HG03469 (cell line): ENCODE measurements around the gene GFRA4.
"Not testable (repeated sequence)": the region's sequence is repeated elsewhere in the genome, so short reads cannot be mapped to it uniquely, and the experiment has no call there.

Source experiments
- ATAC-seq: cut with Tn5 transposase; IDR thresholded peaks from one replicate; pipeline ENCODE4 v1.9.1; 2021; ENCODE audit warnings: mild to moderate bottlenecking, moderate library complexity, moderate number of reproducible peaks; ENCODE audit not compliant: unreplicated experiment

The GFRA4 gene

DNA sequence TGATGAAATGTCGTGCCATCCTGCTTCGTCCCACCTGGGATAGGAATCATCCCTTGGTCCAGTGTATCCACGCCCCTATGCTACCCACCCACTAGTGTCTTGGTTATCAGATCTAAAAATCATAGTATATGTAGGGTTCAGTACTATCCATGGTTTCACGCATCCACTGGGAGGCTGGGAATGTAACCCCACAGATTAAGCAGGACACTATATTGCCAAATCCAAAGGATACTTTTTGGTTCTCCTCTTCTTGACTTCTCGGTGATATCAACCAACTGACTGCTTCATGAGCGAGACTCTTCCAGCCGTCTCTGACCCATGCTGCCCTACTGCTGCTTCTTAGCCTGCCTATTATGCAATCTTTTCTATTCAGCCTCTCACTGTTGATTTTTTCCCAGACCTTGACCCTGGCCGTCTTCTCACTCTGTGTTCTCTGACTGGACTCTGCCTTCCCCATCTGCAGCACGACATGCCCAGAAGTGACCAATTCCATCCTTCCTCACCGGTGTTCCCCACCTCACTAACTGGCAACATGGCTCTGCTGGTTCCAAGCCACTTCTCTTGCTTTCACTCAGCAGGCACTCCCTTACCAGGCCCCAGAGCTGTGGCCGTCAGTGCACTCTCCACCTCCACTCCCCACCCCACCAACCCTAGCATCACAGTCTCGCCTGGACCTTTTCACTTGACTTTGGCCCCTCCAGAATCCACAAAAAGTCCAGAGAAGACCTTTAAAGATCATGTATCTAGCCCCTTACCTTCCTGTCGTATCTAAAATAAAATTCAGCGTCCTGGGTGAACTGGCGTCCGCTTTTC, 34.5 kb downstream of the GFRA4 start:
- no peak for ATAC-seq

GRCh38 chr20:3627476-3627875, 35.7 kb downstream of the GFRA4 start:
- ATAC-seq, result no peak

DNA sequence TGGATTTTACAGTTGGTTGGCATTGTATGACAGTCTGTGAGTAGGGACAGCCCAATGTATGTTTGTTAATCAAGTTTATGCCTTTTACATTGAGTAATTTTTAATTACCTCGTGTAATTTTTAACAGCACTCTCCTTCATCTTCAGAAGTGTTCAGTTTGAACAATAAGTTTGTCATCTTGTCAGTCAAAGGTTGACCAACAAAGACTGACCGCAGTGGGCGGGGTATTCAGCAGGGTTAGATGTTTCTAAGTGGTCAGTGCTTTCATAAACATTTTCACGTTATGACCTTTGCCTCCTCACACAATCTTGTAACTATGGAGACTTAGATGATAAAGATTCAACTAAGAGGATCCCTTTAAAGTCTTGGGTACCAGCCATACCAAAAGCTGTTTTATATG, 40.8 kb downstream of the GFRA4 start:
- no peak for ATAC-seq

- no peak for ATAC-seq
Observed at GRCh38 chr20:3621111-3621510, 42.1 kb downstream of the GFRA4 start.

- ATAC-seq, result no peak
Observed at GRCh38 chr20:3616250-3616649, 46.9 kb downstream of the GFRA4 start.

DNA sequence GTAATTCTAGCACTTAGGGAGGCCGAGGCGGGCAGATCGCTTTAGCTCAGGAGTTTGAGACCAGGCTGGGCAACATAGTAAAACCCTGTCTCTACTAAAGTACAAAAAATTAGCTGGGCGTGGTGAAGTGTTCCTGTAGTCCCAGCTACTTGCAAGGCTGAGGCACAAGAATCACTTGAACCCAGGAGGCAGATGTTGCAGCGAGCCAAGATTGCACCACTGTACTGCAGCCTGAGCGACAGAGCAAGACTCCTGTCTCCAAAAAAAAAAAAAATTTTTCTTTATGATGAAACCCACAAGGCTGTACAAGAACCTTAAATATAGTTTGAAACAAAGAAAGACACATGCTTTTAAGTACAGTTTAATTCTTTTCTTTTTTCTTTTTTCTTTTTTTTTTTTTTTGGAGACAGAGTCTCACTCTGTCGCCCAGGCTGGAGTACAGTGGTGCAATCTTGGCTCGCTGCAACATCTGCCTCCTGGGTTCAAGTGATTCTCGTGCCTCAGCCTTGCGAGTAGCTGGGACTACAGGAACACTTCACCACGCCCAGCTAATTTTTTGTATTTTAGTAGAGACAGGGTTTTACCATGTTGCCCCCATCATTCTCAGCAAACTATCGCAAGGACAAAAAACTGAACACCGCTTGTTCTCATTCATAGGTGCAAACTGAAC, 47.9 kb downstream of the GFRA4 start:
- not testable (repeated sequence) for ATAC-seq

- ATAC-seq, result no peak
Observed at GRCh38 chr20:3614466-3614865, 48.7 kb downstream of the GFRA4 start.

DNA sequence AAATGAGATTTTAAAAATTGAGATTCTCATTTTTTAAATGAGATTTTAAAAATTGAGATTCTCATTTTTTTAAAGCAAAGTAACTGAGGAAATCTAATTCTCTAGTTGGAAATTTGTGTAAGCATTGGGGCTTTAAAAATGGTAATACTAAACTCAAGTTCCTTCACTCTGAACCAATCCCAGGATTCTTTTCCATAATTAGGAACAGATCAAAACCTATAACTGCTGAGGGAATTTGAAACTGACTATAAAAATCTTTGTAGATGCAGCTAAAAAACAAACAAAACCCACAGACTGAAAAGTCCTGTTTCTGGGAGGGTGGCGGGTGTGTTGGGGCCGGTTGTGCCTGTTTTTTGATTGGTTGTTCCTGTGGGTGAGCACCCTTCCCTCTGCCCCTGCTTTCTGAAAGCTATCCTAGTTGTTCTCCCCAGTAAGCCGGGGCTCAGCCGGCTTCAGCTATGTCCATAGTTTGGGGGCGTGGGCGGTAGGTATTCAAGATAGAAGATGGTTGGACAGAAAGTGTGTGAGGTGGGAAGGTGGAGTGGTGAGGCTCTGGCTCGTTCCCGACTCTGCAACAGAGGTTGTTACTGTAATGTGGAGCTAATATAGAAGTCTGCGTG, 49.3 kb downstream of the GFRA4 start:
- ATAC-seq, result no peak

DNA sequence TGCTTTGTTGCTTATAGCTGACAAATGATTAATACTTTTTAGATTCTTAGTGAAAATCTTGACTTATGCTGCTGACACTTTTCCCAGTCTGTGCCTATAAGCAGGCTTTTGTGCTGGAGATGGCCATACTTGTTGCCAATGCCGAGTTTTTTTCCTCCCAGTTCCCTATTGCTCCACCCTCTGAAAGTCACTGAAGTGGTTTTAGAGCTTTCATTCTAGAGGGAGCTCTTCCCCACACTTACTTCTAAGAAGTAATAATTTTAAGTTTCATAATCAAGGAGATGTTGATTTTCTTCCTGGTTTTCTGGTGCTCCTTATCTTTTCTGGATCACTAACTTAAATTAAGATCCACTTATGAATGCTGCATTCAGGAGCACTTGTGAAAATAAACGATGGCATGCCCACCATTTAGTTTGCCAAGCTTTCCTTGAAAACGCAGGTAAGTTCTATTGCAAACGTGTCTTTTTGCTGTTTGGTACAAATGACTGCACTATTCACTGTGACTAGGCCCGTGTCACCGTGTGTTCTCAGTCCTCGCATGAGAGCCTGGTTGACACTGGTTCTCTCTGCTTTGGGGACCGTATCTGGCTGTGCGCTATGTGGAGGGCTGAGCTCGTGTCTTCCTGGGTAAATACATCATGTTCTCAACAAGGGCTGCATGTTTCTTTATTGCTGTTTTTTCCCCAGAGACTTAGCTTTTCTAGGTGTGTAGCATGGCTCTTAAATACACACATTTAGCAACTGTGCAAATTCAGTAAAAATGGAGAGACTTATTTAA, 50.2 kb downstream of the GFRA4 start:
- ATAC-seq, result no peak

DNA sequence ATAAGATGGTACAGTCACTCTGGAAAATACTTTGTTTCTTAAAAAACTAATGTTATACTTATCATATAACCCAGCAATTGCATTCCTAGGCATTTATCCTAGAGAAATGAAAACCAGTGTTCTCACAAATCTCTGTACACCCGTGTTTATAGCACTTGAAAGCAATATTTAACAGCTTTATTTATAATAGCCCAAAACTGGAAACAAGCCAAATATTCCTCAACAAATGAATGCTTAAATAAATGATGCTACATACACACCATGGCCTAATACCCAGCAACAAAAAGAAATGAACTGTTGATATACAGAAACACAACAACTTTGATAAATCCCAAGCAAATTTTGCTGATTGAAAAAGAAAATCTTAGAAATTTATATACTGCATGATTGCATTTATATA, 51.3 kb downstream of the GFRA4 start:
- no peak for ATAC-seq
